NCI-H2107 treated with DMSO at 0.1 percent for 48 hours (cell line): ENCODE data around the gene HOXB2.

ENCODE experiments used
- DNase-seq: peaks from one replicate; lab custom pipeline; 2025; ENCODE audit not compliant: unreplicated experiment; lab: John Stamatoyannopoulos, UW

Gene HOXB2

DNA sequence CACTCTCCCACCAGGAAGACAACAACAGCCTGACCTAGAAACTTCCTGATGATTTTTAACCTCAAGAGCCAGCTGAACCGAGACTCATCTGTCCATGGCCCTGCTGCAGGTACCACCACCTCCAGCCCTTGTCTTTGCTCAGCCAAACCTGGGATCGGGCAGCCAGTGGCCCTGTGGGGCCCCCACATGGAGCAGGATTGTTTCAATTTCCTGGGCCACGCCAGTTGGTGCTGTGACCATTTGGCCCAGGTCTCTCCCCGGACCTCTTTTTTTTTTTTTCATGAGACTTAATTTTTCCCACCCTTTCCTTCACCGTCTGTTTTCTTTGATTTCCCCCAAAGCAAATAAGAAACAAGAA lies 8.3 kb upstream of the HOXB2 start:
- DNase-seq: no peak

DNA sequence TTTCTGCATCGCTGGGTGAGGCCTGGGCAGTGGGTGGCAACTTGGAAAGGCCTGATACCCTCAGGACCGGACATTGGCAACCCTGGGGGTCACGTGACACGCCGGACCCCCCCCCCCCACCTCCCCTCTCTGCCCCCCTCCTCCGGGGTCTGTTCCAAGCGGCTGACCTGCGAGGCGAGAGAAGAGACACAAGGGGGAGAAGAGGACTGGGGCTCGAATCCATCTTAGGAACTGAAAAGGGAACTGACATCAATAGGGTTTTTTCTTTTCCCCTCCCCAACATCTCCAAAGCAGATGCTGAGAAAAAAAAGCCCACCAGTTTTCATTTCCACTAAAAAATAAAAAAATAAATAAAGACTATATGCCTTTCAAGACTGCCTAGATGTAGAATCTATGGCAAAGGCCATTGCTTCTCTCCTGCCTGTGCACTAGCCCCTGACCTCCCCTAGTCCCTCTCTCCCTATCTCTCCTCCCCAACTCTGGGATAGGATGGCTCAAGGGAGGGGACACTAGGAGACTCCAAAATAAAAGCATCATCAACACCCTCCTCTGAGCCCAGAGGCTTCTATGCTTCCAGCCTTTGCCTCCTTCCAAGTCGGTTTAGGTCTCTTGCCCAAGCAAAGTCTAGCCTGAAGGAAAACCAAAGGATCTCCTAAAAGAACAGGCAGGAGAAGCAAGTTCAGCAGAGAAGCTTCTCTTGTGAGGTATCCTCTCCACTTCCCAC lies 7.7 kb upstream of the HOXB2 start:
- peak; percentile 77 for DNase-seq

DNA sequence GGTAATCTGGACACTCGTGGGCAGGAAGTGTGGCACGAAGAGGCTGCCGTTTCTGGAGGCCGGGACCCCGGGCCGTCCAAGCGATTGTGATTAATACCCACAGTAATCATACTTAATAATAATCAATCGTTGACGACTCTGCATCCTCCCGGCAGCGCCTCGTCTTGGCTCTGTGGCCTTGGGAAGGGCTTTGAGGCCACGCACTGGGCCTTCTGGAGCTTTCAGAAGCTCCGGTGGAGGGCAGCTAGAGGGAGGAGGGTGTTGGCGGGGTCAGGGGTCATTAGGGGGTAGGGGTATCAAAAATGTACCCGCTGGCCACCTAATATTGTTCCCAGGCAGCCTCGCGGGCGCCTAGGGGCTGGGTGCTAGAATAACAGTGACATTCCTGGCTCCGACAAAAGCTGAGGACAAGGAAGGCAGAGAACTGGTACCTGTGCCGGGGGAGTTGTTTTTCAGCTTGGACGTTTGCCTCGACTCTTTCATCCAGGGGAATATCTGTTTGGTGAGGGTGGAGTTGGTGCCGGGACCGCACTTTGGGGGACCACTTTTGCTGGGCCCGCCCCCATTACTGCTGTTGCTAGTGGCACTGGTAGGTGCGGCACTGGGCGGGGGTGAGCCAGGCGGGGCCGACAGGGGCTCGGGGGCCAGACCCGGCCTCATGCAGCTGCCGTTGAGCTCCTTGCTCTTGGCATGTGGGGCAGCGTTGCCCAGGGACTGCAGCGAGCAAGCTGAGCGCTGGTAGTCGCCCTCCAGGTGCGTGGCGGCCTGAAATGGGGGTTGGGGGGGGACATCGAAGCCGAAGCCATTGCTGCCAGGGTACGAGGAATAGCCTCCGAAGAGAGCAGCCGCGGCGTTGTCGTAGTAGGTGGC lies 6.9 kb upstream of the HOXB2 start:
- no peak for DNase-seq

DNA sequence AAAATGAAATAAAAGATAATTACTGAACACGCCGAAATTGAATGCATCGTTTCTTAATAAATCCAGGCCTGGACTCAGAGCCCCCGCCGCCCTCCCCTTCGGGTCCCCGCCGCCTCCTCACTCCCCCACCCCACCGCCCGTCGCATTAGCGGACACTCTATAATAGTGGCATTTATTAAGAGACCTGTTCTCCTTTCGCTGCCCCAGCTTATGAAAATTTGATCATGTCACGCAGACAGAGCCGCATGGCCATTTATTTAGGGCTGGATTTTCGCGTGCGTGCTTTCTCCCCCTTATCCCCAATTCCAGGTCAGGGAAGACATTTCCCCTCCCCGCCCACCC lies 6.3 kb upstream of the HOXB2 start:
- DNase-seq: no peak

DNA sequence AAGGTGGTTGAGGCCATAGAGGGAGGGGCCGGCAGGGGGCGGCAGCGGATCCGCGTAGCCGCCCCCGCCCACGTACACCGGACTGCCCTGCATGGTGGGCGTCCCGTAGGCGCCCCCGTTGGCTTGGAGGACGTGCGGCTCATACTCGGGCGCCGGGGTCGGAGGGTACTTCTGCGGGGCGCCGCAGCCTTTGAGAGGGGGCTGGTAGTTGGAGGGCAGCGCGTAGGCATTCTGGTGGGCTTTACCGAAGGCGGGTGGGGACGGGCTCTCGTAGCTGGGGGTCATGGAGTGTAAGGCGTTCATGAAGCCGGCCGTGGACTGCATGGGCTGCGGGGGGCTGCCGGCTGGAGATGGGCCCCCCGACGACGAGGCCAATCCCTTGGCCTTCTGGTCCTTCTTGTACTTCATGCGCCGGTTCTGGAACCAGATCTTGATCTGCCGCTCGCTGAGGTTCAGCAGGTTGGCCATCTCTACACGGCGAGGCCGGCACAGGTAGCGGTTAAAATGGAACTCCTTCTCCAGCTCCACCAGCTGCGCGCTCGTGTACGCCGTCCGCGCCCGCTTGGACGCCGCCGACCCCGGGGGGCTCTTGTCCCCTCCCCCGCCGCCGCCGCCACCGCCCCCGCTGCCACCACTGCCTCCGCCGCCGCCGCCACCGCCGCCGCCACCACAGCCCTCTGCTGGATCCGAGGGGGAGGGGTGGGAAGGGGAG lies 5.7 kb upstream of the HOXB2 start:
- DNase-seq: no peak

DNA sequence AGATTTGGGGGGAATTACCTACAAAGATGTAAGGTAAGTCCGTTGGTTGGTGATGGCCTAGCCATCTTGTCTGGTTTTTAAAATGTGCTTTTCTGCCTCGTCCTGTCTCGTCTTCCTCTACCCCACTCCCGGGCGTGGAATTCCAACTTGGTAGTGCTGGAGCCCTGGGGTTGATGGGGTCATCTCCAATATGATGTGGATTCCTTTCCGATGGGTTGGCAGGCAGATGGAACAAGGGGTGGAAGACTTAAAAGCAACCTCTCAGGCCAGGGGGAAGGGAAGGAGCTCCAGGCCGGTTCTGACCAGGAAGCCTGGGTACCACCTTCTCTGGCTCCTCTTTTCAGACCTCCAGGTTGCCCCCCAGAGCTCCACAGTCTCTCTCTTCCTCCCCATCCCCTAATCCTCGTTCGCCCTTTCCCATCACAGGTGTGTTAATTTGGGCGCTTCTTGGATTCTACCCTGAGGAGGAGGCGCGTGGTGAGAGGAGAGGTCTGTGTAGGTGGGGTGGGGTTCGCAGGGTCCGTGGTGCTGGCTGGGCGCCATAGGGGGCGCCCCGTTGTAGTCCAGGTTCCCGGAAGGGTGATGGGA lies 5.1 kb upstream of the HOXB2 start:
- no peak for DNase-seq

DNA sequence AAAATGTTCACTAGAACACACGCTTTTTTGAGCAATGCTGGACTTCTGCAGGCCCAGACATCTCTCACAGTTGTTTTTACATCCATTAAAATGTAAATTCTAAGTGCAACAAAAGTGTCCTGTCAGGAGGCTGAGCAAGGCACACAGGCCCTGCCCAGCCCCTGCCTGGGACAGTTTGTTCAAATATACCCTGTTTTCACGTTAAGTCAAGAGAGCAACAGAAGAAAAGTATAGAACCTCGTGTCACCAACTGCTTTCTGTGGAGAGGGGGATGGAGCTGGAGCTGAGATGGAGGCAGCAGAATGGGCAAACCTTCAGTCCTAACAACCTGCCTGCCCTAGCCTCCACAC lies 4.3 kb upstream of the HOXB2 start:
- no peak for DNase-seq

DNA sequence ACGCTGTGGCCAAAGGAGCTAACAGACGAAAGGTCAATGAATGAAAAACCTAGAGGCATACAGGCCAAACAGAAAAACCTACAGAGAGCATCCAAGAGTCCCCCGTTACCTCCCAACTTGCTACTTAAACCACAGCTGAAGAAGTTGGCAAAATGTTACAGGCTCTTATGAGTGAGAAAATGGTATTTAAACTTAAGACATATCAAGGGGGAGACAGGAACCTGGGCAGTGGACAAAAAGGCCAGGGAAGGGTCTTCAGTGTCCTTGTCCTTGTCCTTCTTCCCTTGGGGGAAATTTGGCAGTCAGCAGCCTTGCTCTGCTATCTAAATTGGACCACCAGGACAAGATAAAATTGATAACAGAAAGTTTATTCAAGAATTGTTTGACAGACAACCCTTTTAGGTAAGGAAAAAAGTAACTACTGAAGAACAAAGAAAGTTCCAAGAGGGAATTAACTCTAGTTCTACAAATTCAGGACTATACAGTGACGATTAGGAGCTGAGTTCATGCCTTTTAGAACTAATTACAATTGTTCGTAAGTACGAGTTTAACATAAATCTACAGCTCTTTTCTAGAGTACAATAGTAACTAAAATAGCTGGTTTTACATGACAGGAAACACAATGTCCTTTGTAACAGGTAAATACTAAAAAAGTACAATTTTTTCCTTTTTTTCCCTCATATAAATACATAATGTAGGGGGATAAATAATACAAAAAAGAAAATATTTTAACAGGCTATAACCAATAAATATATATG lies 3.8 kb upstream of the HOXB2 start:
- no peak for DNase-seq

DNA sequence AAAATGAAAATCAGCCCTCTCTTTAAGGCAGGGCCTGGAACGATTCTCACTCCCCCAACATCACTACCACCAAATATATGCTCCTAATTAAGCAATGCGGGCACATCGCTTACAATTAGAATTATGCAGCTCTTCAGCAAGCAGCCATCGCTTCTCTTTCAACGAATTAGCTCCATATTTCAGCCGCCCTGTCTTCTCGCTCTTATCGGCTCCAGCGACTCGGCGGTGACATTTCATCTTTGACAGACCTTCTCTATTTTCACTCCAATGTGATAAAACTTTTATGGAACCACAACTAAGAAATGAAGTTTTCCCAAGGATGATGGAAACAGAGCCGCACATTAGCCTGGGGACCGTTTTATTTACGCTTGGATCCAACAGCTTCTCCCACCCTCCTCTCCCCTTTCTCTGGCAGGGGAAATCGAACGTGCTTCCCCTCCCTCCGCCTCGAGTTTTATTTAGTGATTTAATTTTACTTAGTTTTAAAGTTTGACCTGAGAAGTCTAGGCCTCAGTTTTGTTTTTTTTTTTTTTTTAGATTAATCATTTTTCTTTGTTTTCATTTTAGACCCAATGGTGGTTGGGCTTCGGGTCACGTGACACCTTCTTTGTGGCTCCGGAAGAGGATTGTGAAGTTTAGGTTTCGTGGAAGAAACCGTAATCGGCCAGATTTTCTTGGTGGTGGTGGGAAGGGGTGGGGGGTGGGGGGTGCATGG lies 3.1 kb upstream of the HOXB2 start:
- DNase-seq: no peak

DNA sequence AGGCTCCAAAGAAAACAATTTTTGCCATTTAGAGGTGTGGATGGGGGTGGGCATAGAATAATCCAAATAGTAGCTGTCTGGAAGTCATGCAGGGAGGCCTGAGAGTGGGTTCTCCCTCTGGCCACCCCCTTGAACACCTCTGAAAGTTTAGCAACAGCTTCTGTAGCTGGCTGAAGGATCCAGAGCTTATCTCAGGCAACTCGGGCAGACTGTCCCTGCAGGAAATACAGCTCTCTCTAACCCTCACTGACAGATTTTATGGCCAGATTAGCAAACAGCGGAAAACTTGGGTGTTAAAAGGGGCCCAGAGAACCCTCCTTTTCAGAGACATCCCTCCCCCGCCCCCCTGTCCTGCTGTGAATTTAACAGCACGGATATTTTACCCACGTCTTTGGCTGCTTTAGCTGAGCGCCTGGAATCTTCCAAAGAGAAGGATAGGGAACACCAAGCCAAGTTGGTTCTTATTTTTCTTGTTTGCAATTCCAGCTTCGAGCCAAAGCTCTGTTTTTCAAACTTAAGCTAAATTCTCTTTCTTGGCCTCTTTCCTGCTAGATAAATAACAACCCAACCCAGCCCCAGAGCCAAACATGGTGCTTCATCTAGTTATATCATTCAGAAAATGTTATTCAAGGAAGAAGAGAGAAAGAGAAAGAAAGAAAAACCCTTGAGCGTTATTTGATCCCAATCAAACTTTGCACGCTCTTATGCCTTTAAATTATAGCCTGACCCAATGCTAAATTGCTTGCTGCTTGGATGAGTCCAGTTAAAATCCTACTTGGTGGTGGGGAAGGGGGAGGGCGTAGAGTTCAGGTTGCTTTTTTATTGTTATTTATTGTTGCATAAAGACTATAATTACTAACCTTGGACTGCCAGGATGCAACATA lies 2.3 kb upstream of the HOXB2 start:
- peak; percentile 93 for DNase-seq

DNA sequence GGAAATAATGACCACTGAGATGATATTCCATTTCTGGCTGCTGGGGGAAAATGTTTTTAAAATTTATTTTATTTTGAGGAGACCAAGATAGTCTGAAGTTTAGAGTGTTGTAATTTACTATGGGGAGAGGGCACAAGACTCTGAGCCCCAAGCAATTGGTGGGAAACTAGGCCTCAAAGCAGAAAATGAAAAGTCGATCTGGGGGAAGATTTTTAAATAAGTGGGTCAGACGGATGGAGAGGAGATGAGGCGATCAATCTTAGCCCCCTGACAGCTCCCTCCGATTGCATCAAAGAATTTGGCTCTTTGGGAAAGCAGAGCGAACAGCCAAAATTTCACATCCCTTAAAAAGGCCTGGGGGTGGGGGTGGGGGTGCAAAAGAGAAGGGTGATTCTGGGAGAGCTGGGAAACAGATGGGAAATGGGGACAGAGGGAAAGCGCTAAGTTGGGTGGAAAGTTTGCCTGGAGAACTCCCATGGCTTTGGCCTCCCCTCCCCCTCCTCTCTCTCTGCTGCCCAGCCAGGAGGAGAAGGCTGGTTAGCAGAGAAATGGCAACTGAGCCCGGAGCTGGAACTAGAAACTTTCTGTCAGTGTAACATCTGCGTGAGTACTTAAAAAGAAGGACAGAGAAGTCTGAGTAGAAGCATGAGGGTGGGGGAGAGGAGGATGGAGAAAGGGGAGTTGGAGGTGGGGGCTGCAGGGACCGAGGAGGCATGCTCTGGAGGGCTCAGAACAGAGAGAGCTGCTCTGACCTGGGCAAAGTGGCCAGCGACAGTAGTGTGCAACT lies 1.4 kb upstream of the HOXB2 start:
- no peak for DNase-seq

DNA sequence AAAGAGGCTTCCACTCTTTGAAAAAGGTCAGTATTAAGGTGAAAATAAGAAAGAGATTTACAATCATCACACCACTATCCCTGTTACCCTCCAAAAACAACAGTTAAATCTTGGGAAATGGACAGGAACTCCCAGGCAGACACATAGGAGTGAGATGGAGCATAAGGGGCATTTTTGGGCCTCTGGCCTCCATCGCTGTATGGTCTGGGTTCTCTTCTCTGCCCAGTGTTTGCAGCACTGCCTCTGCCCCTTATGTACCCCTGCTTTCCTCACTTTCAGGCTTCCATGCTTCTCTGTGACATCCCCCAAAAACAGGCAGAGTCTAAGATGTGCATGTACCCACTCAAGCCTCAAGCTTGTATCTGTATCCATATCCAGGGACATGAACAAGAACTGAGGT lies 630 bp upstream of the HOXB2 start:
- DNase-seq: no peak

DNA sequence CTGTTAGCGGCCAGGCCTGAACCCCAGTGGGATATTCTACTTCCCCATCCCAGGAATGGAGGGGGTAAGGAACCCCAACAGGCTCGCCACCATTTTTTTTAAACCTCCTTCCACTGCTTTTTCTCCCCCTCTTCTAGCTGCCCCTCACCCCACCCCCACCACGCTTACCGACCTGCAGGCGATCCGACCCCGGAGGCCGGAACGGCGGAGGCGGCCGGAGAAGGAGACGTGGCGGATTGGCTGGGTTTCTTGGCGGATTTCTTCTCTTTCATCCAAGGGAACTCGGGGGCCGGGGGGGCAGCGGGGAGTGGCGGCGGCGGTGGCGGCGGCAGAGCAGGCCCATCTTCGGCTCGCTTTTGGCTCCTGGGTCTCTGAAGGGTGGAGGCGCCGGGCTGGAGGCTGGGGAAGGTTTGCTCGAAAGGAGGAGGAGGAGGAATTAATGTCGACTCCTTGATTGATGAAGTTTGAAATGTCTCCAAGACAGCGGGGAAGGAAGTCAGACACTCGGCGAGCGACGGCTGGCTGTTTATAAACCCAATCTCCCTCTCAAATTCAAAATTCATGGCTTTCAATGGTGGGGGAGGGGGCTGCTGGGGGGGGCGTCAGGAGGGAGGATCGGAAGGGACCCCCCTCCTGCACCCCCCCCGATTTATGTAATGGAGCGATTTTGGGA lies 424 bp downstream of the HOXB2 start:
- DNase-seq: no peak

DNA sequence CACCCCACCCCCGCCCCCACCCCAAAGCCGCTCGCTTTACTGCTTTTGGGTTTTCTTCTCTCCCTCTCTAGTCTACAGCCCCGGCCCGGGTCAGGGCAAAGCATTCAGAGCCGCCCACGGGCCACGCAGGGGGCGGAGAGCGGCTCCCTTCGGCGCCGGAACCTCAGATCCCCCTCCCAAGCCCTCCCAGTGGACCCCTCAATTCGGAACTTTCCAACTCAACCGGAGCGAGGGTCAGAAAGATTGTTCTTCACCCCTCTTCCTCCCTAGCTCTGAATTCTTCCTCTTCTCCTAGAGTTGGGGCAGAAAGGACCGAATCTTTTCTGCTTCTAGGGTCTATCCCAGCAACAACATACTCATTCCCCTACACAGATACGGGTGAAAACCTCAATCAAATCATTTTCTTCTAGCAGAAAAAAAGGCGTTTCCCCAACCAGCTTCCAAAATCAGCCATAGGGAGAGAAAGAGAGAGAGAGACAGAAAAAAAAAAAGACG lies 1.0 kb downstream of the HOXB2 start:
- no peak for DNase-seq

DNA sequence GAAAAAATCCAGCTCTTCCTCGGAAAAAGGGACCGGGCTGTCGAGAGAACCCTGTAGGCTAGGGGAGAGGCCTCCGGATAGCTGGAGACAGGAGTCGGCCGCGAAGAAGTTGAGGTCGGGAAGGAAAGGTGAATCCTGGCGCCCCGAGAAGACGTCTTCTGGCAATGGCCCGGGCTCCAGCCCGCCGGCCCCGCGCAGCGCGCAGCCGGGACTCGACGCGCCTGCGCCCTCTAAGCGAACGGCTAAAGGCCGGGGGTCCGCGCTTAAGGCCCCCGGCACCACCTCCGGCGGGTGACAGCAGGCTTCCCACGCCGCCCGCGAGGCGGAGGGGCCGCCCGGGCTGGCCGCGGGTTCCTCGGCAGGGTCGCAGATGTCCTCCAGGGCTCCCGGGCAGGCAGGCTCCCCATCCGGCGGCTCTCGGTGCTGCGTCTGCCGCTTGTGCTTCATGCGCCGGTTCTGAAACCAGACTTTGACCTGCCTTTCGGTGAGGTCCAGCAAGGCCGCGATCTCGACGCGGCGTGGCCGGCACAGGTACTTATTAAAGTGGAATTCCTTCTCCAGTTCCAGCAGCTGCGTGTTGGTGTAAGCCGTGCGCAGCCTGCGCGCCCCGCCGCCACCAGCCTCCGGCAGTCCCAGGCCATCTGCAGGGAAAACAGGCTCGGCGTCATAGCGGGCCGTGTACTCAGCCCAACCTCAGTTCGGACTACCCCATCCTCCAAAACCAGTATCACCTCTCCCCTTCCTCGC lies 1.6 kb downstream of the HOXB2 start:
- no peak for DNase-seq

DNA sequence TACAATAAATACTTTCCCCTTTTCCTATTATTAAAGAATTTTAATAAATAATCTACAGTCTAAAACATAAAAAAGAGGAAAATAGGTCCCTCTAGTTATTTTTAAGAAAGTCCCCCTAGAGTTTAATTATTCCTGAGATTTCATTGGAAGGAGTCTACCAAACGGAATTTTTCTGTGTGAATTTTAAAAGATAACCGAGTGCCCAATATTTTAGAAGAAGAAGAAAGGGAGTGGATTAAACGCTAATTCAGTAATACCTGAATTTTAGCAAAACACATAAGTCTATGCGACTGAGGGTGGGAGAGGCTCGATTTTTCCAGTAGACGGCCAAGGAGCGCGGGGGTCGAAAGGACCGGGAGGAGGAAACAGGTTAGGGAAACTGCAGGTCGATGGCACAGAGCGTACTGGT lies 2.2 kb downstream of the HOXB2 start:
- no peak for DNase-seq

DNA sequence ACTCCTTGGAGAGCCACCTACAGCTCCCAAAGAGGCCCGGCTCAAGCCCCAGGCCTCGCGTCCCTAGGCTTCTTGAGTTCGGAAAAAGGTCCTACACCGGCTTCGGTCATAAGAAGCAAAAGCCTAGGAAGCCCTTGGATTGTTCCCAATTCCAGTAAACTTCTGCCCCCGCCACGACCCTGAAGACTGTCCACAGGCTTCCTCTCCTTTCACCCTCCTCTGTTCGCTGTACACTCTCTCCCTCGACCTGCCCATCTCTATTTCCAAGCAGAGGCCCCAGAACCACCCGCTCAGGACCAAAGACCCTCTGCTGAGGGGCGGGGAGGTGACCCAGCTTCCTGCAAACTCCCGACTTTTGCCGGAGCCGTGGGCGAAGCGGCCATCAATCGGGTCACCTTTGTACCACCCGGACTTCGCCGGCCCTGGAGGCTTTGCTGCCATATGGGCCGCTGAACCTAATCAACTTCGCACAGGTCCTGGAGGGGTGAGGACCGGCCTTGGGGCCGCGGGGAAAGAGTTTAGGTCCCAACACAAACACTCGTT lies 2.7 kb downstream of the HOXB2 start:
- no peak for DNase-seq
